ACHN (cell line): ENCODE results near the gene ZNF503.

Source experiments
- DNase-seq: peaks from one replicate; pipeline ENCODE4 v3.0.0-alpha.2; 2015
- in situ Hi-C: cut with HindIII; loops from 2 replicates; pipeline ENCODE4 v1.10.0; 2017; ENCODE audit warnings: low sequenced_read_pairs, low pct_ligation_motif_present, low pct_unique_long_range_greater_than_20kb

ZNF503 gene

DNA sequence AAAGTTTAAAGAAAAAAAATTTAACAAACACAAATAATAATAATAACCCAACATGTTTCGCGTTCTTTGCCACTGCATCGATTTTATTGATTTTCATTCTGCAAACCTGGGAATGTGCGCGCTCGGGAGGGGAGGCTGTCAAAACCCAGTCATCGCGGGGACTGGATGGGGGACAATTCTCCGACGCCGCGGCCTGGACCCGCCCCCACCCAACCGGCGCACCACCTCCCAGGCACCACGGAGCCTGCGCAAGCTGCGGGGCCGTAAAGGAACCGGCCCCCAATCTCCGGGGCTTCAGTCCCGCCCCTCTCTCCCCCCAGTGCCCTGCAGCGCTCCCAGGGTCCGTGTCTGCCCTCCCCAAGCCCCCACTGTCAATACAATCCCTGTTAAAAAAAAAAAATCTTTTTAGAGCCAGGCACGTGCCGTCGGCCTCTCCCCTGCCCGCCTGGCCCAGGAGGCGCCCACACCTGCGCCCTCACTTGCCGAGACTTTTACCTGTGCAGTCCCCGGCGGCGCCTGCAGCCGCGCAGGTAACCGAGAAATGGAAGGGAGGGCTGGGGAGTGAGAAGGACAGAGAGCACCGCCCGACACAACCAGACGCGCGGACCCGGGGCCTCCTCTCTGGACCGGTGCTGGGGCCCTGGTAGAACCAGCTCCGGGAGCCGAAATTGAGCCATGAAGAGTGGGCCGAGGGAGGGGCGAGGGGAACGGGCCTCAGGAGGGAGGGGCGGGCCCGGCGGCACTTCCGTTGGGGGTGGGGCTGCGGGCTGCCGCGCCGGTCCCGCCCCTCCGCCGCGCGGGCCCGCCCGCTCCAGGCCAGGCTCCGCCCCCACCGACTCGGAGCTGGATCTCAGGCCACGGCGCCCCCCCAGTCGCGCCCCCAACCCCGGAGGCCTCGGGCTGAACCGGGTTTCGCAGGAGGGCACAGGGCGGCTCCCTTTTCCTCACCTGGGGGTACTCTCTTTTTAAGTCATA, 7.6 kb upstream of the ZNF503 start:
- in situ Hi-C loops = no loop called here
- peak; percentile 77 for DNase-seq

DNA sequence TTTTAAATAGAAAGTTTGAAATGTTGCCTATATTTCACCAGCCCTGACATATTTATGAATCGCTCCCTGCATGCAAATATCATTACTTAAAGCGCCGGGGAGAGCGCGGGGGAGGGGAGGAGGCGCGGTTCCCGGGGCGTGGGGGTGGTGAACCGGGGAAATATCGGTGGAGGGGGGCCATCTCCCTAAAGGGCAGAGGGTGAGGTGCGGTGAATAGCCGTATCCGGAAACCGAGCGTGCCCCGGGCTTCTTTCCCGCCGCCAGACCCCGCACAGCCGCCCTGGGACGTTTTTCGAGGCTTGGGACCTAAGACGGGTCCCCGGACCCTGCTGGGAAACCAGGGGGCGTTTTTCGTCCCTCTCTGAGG, 6.9 kb upstream of the ZNF503 start:
- no peak for DNase-seq
- in situ Hi-C loops = no loop called here

- DNase-seq = no peak
- in situ Hi-C loops = no loop called here
These were observed 6.3 kb upstream of the ZNF503 start for GRCh38 chr10:75407713-75408508.

DNA sequence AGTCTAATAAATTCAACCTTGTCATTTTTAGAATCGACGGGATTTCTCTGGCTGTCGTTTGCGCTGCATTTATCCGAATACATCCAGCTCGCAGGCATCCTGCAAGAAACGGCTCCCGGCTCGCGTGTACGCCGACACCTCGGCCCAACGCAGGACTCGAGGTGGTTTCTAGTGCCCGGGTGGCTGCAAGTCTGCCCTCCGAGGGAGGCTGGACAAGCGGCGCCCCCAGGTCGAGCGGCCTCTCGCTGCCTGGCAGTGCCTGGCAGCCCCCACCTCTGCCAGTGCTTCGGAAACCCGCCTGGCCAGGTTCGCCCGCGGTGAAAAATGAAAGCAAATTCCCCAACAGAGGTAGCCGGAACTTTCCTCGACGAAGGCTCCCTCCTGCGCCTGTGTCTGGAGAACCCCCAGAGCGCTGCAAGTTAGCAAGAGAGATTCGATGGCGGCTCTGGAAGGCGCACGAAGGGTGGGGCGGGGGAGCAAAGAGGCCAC, 5.7 kb upstream of the ZNF503 start:
- no peak for DNase-seq
- in situ Hi-C loops = no loop called here

DNA sequence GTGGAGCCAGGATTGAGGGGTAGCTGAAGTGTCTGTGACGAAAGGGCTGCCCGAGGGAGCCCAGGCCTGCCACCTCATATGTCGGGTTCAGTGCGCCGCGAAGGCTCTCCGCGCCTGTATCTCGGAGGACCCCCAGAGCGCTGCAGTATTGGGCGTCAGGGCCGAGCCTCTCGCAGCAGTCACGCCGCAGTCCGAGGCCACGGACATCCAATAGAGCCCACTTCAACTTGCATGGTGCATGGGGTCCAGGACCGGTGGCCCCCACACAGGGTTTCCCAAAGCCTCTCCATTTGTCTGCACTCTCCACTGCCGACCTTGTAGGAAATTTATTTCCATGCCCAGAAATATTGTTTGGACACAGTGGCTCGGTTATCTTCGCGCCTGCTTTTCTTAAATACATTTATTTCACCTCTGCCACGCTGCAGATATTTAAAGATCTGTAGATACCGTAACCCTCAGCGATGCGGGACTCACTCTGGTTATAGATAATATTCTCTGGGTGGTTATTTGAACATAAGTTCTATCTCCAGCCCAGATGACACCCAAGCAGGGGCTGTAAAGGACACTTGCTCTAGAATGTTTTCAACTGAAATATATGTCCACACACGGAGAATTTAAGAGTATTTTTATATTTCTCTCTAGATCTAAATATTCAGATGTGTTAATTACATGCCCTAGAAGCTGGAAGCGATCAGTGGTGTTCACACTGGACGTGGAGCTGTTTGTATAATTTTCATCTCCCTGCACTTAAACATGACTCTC, 5.1 kb upstream of the ZNF503 start:
- DNase-seq = no peak
- in situ Hi-C loops = no loop called here

GRCh38 chr10:75405598-75406461, 4.3 kb upstream of the ZNF503 start:
- DNase-seq = no peak
- in situ Hi-C loops = no loop called here

DNA sequence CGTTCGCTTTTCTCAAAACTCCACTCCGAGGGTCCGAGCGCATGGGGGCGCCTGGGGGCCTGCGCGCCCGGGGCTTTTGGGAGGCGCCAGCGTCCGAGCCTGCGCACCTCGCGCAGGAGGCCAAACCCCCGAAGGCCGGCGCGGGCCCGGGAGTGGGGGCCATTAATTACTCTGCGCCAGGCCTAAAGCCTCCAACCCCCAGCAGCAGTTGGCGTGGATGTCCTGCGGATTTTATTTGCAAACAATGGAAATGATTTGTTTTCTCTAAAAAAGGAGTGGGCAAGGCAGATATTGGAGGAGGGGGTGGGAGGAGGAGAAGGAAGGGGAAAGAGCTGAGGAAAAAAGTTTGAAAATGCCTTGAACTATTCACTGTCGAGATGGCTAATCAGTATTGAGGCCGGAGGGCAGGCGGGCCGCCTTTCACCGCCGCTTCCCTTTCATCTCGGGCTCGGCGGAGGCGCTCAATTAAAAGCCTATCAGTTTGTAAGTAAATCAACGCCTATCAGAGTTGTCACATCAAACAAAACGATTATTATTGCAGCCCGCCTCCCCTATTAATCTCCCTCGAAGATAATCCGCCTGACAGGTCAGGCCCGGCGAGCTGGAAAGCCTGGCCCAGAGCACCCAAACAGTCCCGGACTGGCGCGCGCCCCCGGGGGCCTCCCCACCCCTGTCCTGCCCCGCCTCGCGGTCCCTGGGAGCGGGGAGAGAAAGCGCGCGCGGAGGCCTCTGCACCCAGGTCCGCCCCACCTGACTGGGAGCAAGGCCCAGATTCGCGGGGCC, 3.4 kb upstream of the ZNF503 start:
- peak; percentile 41 for DNase-seq
- in situ Hi-C loops = no loop called here

DNA sequence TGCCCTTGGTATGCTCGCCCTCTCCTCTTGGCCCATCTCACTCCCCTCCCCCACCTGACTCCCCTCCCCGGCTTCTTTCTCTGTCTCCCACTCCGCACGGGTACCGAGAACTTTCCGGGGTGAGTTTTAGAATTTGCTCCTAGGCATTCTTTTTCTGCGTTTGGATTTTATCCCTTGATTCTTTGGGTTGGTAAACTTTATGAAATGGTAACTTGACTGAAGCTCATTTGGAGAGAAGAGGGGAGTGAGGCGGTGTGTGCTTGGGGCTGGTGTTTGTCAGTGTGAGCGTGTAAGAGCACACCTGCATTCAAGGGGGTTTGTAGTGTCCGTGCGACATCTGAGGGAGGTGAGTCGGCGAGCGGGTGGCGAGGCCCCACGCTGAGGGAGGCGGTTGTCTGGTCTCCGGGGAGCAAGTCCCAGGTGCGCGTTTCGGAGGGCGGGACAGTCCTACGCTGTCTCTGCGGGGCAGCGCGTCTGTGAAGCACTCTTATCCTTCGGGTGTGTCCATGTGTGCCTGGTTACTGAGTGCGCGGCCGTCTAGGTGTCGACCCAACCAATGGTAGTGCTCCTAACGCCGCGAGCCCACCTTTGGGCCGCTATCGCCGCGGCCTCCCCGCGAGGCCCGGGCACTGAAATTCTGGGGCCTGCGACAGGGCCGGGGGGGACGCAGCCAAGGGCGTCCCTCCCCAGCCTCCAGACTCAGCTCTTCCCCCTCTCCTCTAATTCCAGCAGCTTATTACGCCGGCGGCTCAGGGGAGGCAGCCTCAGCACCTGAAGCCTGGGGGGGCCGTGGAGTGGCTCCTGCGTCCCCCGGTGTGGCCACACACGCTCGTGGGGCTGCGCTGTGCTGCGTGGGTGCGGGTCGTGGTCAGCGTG, 2.6 kb upstream of the ZNF503 start:
- DNase-seq = peak; percentile 68
- in situ Hi-C loops = no loop called here

- DNase-seq = peak; percentile 61
- in situ Hi-C loops = no loop called here
These were observed 1.8 kb upstream of the ZNF503 start for GRCh38 chr10:75403144-75403938.

GRCh38 chr10:75402486-75403143, 1.1 kb upstream of the ZNF503 start:
- DNase-seq = peak; percentile 85
- in situ Hi-C loops = no loop called here

DNA sequence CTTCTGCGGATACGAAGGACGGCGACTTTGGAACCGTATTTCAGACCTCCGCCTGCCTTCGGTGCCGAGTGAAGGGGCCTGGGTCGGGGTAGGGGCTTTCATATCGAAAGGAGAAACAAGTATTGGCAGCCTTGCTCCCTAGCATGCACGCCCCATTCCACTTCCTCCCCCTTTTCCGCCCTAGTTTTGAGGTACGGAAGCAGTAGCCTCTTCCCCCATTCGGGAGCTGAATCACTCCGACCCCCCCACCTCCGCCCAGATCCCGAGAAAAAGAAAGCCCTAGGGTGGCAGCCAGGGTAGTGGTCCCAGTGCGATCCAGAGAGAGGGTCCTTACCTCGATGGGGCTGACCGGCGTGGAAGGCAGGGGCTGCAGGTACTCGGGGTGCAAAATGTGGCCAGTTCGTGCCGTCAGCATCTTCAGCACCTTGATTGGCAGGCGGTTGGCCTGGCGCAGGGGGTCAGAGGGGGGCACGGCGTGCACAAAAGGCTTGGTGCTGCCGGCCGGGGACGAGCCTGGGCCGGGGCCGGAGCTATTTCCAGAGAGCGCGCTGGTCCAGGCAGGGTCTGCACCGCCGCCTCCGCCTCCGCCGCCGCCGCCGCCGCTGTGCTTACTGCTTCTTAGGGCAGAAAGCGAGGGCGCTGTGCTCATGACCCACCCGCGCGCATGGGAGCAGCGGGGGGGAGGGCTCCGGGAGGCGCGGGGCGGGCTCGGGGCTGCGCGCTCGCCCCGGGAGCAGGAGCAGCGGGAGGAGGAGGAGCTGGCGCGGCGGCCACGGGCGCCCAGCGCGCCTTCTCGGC, 594 bp downstream of the ZNF503 start:
- peak; percentile 72 for DNase-seq
- in situ Hi-C loops = no loop called here

GRCh38 chr10:75400163-75400770, 1.3 kb downstream of the ZNF503 start:
- peak; percentile 44 for DNase-seq
- in situ Hi-C loops = no loop called here

- in situ Hi-C loops = no loop called here
- peak; percentile 72 for DNase-seq
These were observed 2.0 kb downstream of the ZNF503 start for GRCh38 chr10:75399461-75400162.
